ENCODE results near the gene PLSCR4. TPM values are rescaled to one million over a fixed set of nuclear protein-coding genes. Genes with fewer than 3 reads are reported as not detected.

PLSCR4 gene
- total RNA-seq, 2 donors from 2014 or later: not detected

- Mint-ChIP-seq H3K27me3 (ENCODE audit: low read depth) (peaks cover 74% of the 10 kb centered on the region), H3K4me3 (peak overlapping the region; percentile 82 to 88), H3K36me3 (ENCODE audit: insufficient read depth in 2 of 2) (peaks cover 2% of the 10 kb centered on the region in 2 donors), H3K4me1 (ENCODE audit: low read depth) (peaks cover 10% of the 10 kb centered on the region), H3K27ac (no peak overlapping the region), H3K9me3 (no peaks in the 10 kb centered on the region)
- DNase-seq: peak; percentile 4 to 15
- ATAC-seq (replicated peaks in 1 of 2): peak; percentile 47 to 58
Observed at GRCh38 chr3:146160321-146160963, 90.5 kb downstream of the PLSCR4 start.

GRCh38 chr3:146159616-146160320, 91.1 kb downstream of the PLSCR4 start:
- no peak overlapping the region for H3K27ac Mint-ChIP-seq
- ATAC-seq (replicated peaks in 1 of 2): no peak

GRCh38 chr3:146159037-146159436, 91.9 kb downstream of the PLSCR4 start:
- Mint-ChIP-seq H3K27ac (no peak overlapping the region), H3K4me1 (ENCODE audit: low read depth) (peaks cover 10% of the 10 kb centered on the region), H3K9me3 (no peaks in the 10 kb centered on the region), H3K27me3 (ENCODE audit: low read depth) (peaks cover 62% of the 10 kb centered on the region), H3K4me3 (no peak overlapping the region), H3K36me3 (ENCODE audit: insufficient read depth in 2 of 2) (peaks cover 2% of the 10 kb centered on the region in 2 donors)
- no peak for DNase-seq
- no peak for ATAC-seq (replicated peaks in 1 of 2)

More at GRCh38 chr3:146159616-146160320, 91.1 kb downstream of the PLSCR4 start:
- peak overlapping the region; percentile 82 to 88 for H3K4me3 Mint-ChIP-seq
- peaks cover 10% of the 10 kb centered on the region for H3K4me1 Mint-ChIP-seq (ENCODE audit: low read depth)
- H3K27me3 Mint-ChIP-seq (ENCODE audit: low read depth): peaks cover 67% of the 10 kb centered on the region
- H3K9me3 Mint-ChIP-seq: no peaks in the 10 kb centered on the region
- H3K36me3 Mint-ChIP-seq (ENCODE audit: insufficient read depth in 2 of 2): peaks cover 2% of the 10 kb centered on the region in 2 donors
- no peak for DNase-seq

GRCh38 chr3:146157325-146158060, 93.4 kb downstream of the PLSCR4 start:
- H3K27ac Mint-ChIP-seq: no peak overlapping the region
- H3K4me3 Mint-ChIP-seq: no peak overlapping the region
- no peaks in the 10 kb centered on the region for H3K9me3 Mint-ChIP-seq
- DNase-seq (no peak), ATAC-seq (replicated peaks in 1 of 2) (no peak)
- H3K4me1 Mint-ChIP-seq (ENCODE audit: low read depth): peaks cover 10% of the 10 kb centered on the region
- peaks cover 49% of the 10 kb centered on the region for H3K27me3 Mint-ChIP-seq (ENCODE audit: low read depth)
- no peaks in the 10 kb centered on the region for H3K36me3 Mint-ChIP-seq (ENCODE audit: insufficient read depth in 2 of 2)

GRCh38 chr3:146156666-146157314, 94.1 kb downstream of the PLSCR4 start:
- Mint-ChIP-seq H3K9me3 (no peaks in the 10 kb centered on the region), H3K4me1 (ENCODE audit: low read depth) (peaks cover 10% of the 10 kb centered on the region), H3K36me3 (ENCODE audit: insufficient read depth in 2 of 2) (no peaks in the 10 kb centered on the region), H3K4me3 (no peak overlapping the region), H3K27ac (no peak overlapping the region), H3K27me3 (ENCODE audit: low read depth) (peaks cover 42% of the 10 kb centered on the region)
- DNase-seq: no peak
- no peak for ATAC-seq (replicated peaks in 1 of 2)

GRCh38 chr3:146156095-146156494, 94.8 kb downstream of the PLSCR4 start:
- no peak overlapping the region for H3K4me3 Mint-ChIP-seq
- peaks cover 10% of the 10 kb centered on the region for H3K4me1 Mint-ChIP-seq (ENCODE audit: low read depth)
- no peaks in the 10 kb centered on the region for H3K36me3 Mint-ChIP-seq (ENCODE audit: insufficient read depth in 2 of 2)
- peaks cover 35% of the 10 kb centered on the region for H3K27me3 Mint-ChIP-seq (ENCODE audit: low read depth)
- DNase-seq (no peak), ATAC-seq (replicated peaks in 1 of 2) (no peak)
- H3K27ac Mint-ChIP-seq: no peak overlapping the region
- H3K9me3 Mint-ChIP-seq: no peaks in the 10 kb centered on the region

GRCh38 chr3:146154995-146155394, 95.9 kb downstream of the PLSCR4 start:
- peaks cover 29% of the 10 kb centered on the region for H3K27me3 Mint-ChIP-seq (ENCODE audit: low read depth)
- H3K4me3 Mint-ChIP-seq: no peak overlapping the region
- no peaks in the 10 kb centered on the region for H3K9me3 Mint-ChIP-seq
- no peaks in the 10 kb centered on the region for H3K36me3 Mint-ChIP-seq (ENCODE audit: insufficient read depth in 2 of 2)
- H3K4me1 Mint-ChIP-seq (ENCODE audit: low read depth): peaks cover 4% of the 10 kb centered on the region
- no peak overlapping the region for H3K27ac Mint-ChIP-seq
- DNase-seq: no peak
- no peak for ATAC-seq (replicated peaks in 1 of 2)

GRCh38 chr3:146154316-146154715, 96.6 kb downstream of the PLSCR4 start:
- peaks cover 22% of the 10 kb centered on the region for H3K27me3 Mint-ChIP-seq (ENCODE audit: low read depth)
- ATAC-seq (replicated peaks in 1 of 2) (no peak), DNase-seq (no peak)
- no peaks in the 10 kb centered on the region for H3K36me3 Mint-ChIP-seq (ENCODE audit: insufficient read depth in 2 of 2)
- H3K9me3 Mint-ChIP-seq: no peaks in the 10 kb centered on the region
- H3K27ac Mint-ChIP-seq: no peak overlapping the region
- H3K4me1 Mint-ChIP-seq (ENCODE audit: low read depth): no peaks in the 10 kb centered on the region
- H3K4me3 Mint-ChIP-seq: no peak overlapping the region

- DNase-seq: no peak
- Mint-ChIP-seq H3K4me1 (ENCODE audit: low read depth) (no peaks in the 10 kb centered on the region), H3K27me3 (ENCODE audit: low read depth) (peaks cover 13% of the 10 kb centered on the region), H3K36me3 (ENCODE audit: insufficient read depth in 2 of 2) (no peaks in the 10 kb centered on the region), H3K27ac (peak overlapping the region; percentile 89), H3K4me3 (no peak overlapping the region), H3K9me3 (no peaks in the 10 kb centered on the region)
- no peak for ATAC-seq (replicated peaks in 1 of 2)
Observed at GRCh38 chr3:146153429-146153828, 97.5 kb downstream of the PLSCR4 start.

GRCh38 chr3:146152834-146153233, 98.1 kb downstream of the PLSCR4 start:
- Mint-ChIP-seq H3K9me3 (no peaks in the 10 kb centered on the region), H3K36me3 (ENCODE audit: insufficient read depth in 2 of 2) (no peaks in the 10 kb centered on the region), H3K27ac (no peak overlapping the region), H3K4me1 (ENCODE audit: low read depth) (no peaks in the 10 kb centered on the region), H3K4me3 (no peak overlapping the region), H3K27me3 (ENCODE audit: low read depth) (peaks cover 13% of the 10 kb centered on the region)
- DNase-seq: no peak
- no peak for ATAC-seq (replicated peaks in 1 of 2)

- Mint-ChIP-seq H3K4me3 (no peak overlapping the region), H3K4me1 (ENCODE audit: low read depth) (no peaks in the 10 kb centered on the region), H3K9me3 (no peaks in the 10 kb centered on the region), H3K36me3 (ENCODE audit: insufficient read depth in 2 of 2) (no peaks in the 10 kb centered on the region), H3K27ac (no peak overlapping the region), H3K27me3 (ENCODE audit: low read depth) (no peaks in the 10 kb centered on the region)
- DNase-seq: no peak
- ATAC-seq (replicated peaks in 1 of 2): no peak
Observed at GRCh38 chr3:146148468-146148931, 102.4 kb downstream of the PLSCR4 start.

- no peaks in the 10 kb centered on the region for H3K4me1 Mint-ChIP-seq (ENCODE audit: low read depth)
- no peaks in the 10 kb centered on the region for H3K9me3 Mint-ChIP-seq
- H3K36me3 Mint-ChIP-seq (ENCODE audit: insufficient read depth in 2 of 2): no peaks in the 10 kb centered on the region
- DNase-seq: no peak
- ATAC-seq (replicated peaks in 1 of 2): no peak
- H3K27me3 Mint-ChIP-seq (ENCODE audit: low read depth): no peaks in the 10 kb centered on the region
- H3K4me3 Mint-ChIP-seq: no peak overlapping the region
- no peak overlapping the region for H3K27ac Mint-ChIP-seq
Observed at GRCh38 chr3:146145642-146146041, 105.3 kb downstream of the PLSCR4 start.

- Mint-ChIP-seq H3K27ac (no peak overlapping the region), H3K4me1 (ENCODE audit: low read depth) (no peaks in the 10 kb centered on the region), H3K4me3 (no peak overlapping the region), H3K27me3 (ENCODE audit: low read depth) (no peaks in the 10 kb centered on the region), H3K9me3 (no peaks in the 10 kb centered on the region), H3K36me3 (ENCODE audit: insufficient read depth in 2 of 2) (no peaks in the 10 kb centered on the region)
- DNase-seq (no peak), ATAC-seq (replicated peaks in 1 of 2) (no peak)
Observed at GRCh38 chr3:146142757-146143156, 108.1 kb downstream of the PLSCR4 start.
